Measurements from ENCODE around the gene TMC1.

GRCh38 chr9:72537011-72537545 is 15.7 kb downstream of the TMC1 start:
- TF ChIP-seq, protein P1, sequence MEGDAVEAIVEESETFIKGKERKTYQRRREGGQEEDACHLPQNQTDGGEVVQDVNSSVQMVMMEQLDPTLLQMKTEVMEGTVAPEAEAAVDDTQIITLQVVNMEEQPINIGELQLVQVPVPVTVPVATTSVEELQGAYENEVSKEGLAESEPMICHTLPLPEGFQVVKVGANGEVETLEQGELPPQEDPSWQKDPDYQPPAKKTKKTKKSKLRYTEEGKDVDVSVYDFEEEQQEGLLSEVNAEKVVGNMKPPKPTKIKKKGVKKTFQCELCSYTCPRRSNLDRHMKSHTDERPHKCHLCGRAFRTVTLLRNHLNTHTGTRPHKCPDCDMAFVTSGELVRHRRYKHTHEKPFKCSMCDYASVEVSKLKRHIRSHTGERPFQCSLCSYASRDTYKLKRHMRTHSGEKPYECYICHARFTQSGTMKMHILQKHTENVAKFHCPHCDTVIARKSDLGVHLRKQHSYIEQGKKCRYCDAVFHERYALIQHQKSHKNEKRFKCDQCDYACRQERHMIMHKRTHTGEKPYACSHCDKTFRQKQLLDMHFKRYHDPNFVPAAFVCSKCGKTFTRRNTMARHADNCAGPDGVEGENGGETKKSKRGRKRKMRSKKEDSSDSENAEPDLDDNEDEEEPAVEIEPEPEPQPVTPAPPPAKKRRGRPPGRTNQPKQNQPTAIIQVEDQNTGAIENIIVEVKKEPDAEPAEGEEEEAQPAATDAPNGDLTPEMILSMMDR (IDR thresholded peaks at IDR 0.05): no peak
- TF ChIP-seq POLR2A (IDR thresholded peaks at IDR 0.05) (no peak), POLR2AphosphoS5 (IDR thresholded peaks at IDR 0.05) (no peak)

All from transverse colon (tissue), 4 donors.